ENCODE results near the gene NME7.

Gene NME7

GRCh38 chr1:169089776-169090175 lies 277.8 kb downstream of the NME7 start:
- Histone ChIP-seq H4K20me1 (ENCODE audit: insufficient read depth, low read length, poor library complexity, severe bottlenecking) (no peaks in the 10 kb centered on the region), H3K4me1 (ENCODE audit: insufficient read depth, low read length, poor library complexity, severe bottlenecking) (no peaks in the 10 kb centered on the region), H3K79me2 (ENCODE audit: insufficient read depth, low read length) (no peaks in the 10 kb centered on the region), H3K9me3 (ENCODE audit: insufficient read depth, low read depth, low read length) (no peaks in the 10 kb centered on the region), H3K27me3 (ENCODE audit: insufficient read depth, low read length, poor library complexity, severe bottlenecking) (no peaks in the 10 kb centered on the region), H3K36me3 (ENCODE audit: insufficient read depth, low read length) (no peaks in the 10 kb centered on the region), H3F3A (ENCODE audit: low read depth) (no peaks in the 10 kb centered on the region), H3K4me2 (ENCODE audit: low read depth, low read length, poor library complexity, severe bottlenecking) (no peak overlapping the region), H3K4me3 (ENCODE audit: low read length, poor library complexity, severe bottlenecking) (no peak overlapping the region), H3K9me2 (replicated peaks; ENCODE audit: low read depth, low read length) (no peaks in the 10 kb centered on the region), H2AFZ (ENCODE audit: low read length) (no peak overlapping the region), H3K9ac (ENCODE audit: low read depth, low read length, poor library complexity, severe bottlenecking) (no peak overlapping the region)
- TF ChIP-seq CTCF (conservative IDR thresholded peaks at IDR 0.05; ENCODE audit: low read length): no peak
- no peak for TF ChIP-seq EZH2phosphoT487 (IDR thresholded peaks at IDR 0.05; ENCODE audit: borderline replicate concordance)

DNA sequence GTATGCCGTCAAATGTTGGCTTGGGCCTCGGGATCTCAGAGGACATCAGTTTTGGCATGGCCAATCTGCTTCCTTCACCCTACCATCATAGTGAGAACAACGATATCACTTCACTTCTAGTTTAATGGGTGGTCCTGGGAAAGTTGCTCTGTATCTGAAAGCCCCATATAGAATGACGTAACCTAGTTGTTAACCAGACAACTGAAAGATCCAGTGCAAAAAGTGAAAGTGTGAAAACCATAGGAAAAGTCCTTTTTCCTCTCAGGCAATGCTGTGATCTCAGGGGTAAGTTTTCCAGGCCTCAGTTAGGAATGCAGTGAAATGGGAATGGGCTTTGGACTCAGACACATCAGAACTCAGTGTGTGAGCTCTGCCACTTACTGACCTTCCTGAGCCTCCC lies 279.7 kb downstream of the NME7 start:
- Histone ChIP-seq H3K27me3 (ENCODE audit: insufficient read depth, low read length, poor library complexity, severe bottlenecking) (no peaks in the 10 kb centered on the region), H3F3A (ENCODE audit: low read depth) (no peaks in the 10 kb centered on the region), H2AFZ (ENCODE audit: low read length) (no peak overlapping the region), H3K4me2 (ENCODE audit: low read depth, low read length, poor library complexity, severe bottlenecking) (no peak overlapping the region), H3K4me1 (ENCODE audit: insufficient read depth, low read length, poor library complexity, severe bottlenecking) (no peaks in the 10 kb centered on the region), H3K9me2 (replicated peaks; ENCODE audit: low read depth, low read length) (no peaks in the 10 kb centered on the region), H3K36me3 (ENCODE audit: insufficient read depth, low read length) (no peaks in the 10 kb centered on the region), H3K9ac (ENCODE audit: low read depth, low read length, poor library complexity, severe bottlenecking) (no peak overlapping the region), H3K79me2 (ENCODE audit: insufficient read depth, low read length) (no peaks in the 10 kb centered on the region), H4K20me1 (ENCODE audit: insufficient read depth, low read length, poor library complexity, severe bottlenecking) (no peaks in the 10 kb centered on the region), H3K4me3 (ENCODE audit: low read length, poor library complexity, severe bottlenecking) (no peak overlapping the region), H3K9me3 (ENCODE audit: insufficient read depth, low read depth, low read length) (no peaks in the 10 kb centered on the region)
- TF ChIP-seq EZH2phosphoT487 (IDR thresholded peaks at IDR 0.05; ENCODE audit: borderline replicate concordance) (no peak), CTCF (conservative IDR thresholded peaks at IDR 0.05; ENCODE audit: low read length) (no peak)

DNA sequence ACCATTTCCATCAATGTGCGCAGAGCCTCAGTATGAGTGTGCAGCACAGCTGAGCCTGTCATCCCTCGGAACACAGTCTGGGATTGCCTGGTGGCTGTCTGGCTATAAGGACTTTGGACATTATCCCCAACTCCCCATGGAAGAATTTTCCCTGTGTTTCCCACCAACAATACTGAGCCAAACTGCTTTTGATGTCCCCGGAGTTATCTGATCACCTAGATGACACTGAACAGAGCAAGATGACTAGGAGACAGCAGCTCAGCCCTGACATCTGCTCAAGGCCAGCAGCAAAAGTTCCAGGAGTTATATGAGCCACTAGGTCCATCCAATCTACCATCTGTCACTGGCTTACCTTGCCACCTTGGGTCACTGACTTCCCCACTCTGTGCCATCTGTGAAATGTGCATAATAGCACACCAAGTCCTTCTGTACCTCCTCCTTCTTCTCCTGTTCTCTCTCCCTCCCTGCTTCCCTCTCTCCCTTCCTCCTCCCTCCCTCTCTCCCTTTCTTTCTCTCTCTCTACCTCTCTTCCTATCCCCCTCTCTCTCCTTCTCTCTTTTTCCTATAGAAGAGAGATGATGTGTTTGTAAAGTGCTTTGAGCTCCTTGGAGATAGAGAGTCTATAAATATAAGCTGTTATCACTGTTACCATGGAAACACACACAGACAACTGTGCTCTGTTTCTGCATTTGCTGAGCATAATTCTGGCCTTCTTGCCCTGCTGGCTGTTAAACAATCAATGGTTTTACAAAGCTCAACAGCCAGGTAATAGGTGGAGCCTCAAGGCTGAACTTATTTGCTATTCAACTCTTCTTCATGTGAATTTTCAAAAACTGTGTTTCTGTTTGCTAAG lies 280.8 kb downstream of the NME7 start:
- no peak overlapping the region for H3K9ac ChIP-seq (ENCODE audit: low read depth, low read length, poor library complexity, severe bottlenecking)
- H3F3A ChIP-seq (ENCODE audit: low read depth): no peaks in the 10 kb centered on the region
- H3K27me3 ChIP-seq (ENCODE audit: insufficient read depth, low read length, poor library complexity, severe bottlenecking): no peaks in the 10 kb centered on the region
- H3K79me2 ChIP-seq (ENCODE audit: insufficient read depth, low read length): no peaks in the 10 kb centered on the region
- no peaks in the 10 kb centered on the region for H3K9me3 ChIP-seq (ENCODE audit: insufficient read depth, low read depth, low read length)
- H3K4me3 ChIP-seq (ENCODE audit: low read length, poor library complexity, severe bottlenecking): no peak overlapping the region
- H3K4me2 ChIP-seq (ENCODE audit: low read depth, low read length, poor library complexity, severe bottlenecking): no peak overlapping the region
- H3K9me2 ChIP-seq (replicated peaks; ENCODE audit: low read depth, low read length): no peaks in the 10 kb centered on the region
- no peaks in the 10 kb centered on the region for H3K4me1 ChIP-seq (ENCODE audit: insufficient read depth, low read length, poor library complexity, severe bottlenecking)
- no peak for TF ChIP-seq CTCF (conservative IDR thresholded peaks at IDR 0.05; ENCODE audit: low read length)
- no peak for TF ChIP-seq EZH2phosphoT487 (IDR thresholded peaks at IDR 0.05; ENCODE audit: borderline replicate concordance)
- no peaks in the 10 kb centered on the region for H3K36me3 ChIP-seq (ENCODE audit: insufficient read depth, low read length)
- H4K20me1 ChIP-seq (ENCODE audit: insufficient read depth, low read length, poor library complexity, severe bottlenecking): no peaks in the 10 kb centered on the region
- no peak overlapping the region for H2AFZ ChIP-seq (ENCODE audit: low read length)

All from Loucy (cell line).